Neural progenitor cell (in vitro differentiated cells): ENCODE results near the gene TEAD1.

Experiments used
- CTCF ChIP-seq: fragments of 200-600 bp; sonication (generic); IDR thresholded peaks from 2 replicates; pipeline ENCODE4 v1.5.1; 2017; ENCODE audit warnings: antibody characterized with exemption, mild to moderate bottlenecking
- EZH2 ChIP-seq: fragments of 200-600 bp; sonication (generic); IDR thresholded peaks from 2 replicates; pipeline ENCODE4 v1.6.1; 2017; ENCODE audit warnings: antibody characterized with exemption, mild to moderate bottlenecking, moderate library complexity
- EZH2phosphoT487 ChIP-seq: fragments of 200-600 bp; sonication (generic); IDR thresholded peaks from 2 replicates; pipeline ENCODE4 v1.6.1; 2017; ENCODE audit warnings: antibody characterized with exemption

- TF ChIP-seq CTCF (no peak), EZH2 (no peak), EZH2phosphoT487 (no peak)
Measured at GRCh38 chr11:12853325-12853651, 179.1 kb downstream of the TEAD1 start.
